HepG2 (cell line): Measurements from ENCODE around the gene SLC2A2. TPM values are rescaled to one million over a fixed set of nuclear protein-coding genes. Genes with fewer than 3 reads are reported as not detected.

ENCODE experiments used
- HDAC1 ChIP-seq: sonication (generic); formaldehyde crosslinking; IDR thresholded peaks from 2 replicates; pipeline ENCODE4 v1.5.1; 2020; ENCODE audit warnings: mild to moderate bottlenecking, missing genetic modification reagents
- HNRNPH1 ChIP-seq: fragments of 200-400 bp; formaldehyde crosslinking; optimal IDR thresholded peaks from 2 replicates; pipeline ENCODE3; 2017; ENCODE audit warnings: mild to moderate bottlenecking, low read depth, low read length
- NCOA2 ChIP-seq: sonication (generic); formaldehyde crosslinking; IDR thresholded peaks from 2 replicates; pipeline ENCODE4 v1.8.0; 2022; ENCODE audit warnings: inconsistent platforms
- RBFOX2 ChIP-seq: fragments of 200-400 bp; formaldehyde crosslinking; IDR thresholded peaks from 2 replicates; pipeline ENCODE4 v1.6.1; 2017; ENCODE audit warnings: low read depth, mild to moderate bottlenecking, low read length
- TBX2 ChIP-seq: sonication (generic); formaldehyde crosslinking; IDR thresholded peaks from 2 replicates; pipeline ENCODE4 v1.5.0; 2020; ENCODE audit warnings: missing genetic modification reagents, mild to moderate bottlenecking, borderline replicate concordance
- ZFP90 ChIP-seq: sonication (generic); formaldehyde crosslinking; IDR thresholded peaks from 2 replicates; pipeline ENCODE4 v1.8.0; 2022; ENCODE audit warnings: missing genetic modification reagents, mild to moderate bottlenecking, inconsistent platforms, borderline replicate concordance
- ZNF10 ChIP-seq: sonication (generic); formaldehyde crosslinking; IDR thresholded peaks from 2 replicates; pipeline ENCODE4 v1.4.0; 2020; ENCODE audit warnings: mild to moderate bottlenecking, low read depth, missing genetic modification reagents, borderline replicate concordance
- ZNF326 ChIP-seq: sonication (generic); formaldehyde crosslinking; IDR thresholded peaks from 2 replicates; pipeline ENCODE4 v1.4.0; 2020; ENCODE audit warnings: missing genetic modification reagents, borderline replicate concordance
- ZNF503 ChIP-seq: sonication (generic); formaldehyde crosslinking; IDR thresholded peaks from 2 replicates; pipeline ENCODE4 v1.4.0; 2020; ENCODE audit warnings: missing genetic modification reagents
- ZNF691 ChIP-seq: sonication (generic); formaldehyde crosslinking; IDR thresholded peaks from 2 replicates; pipeline ENCODE4 v1.4.0; 2020; ENCODE audit warnings: missing genetic modification reagents, low read depth, mild to moderate bottlenecking, borderline replicate concordance
- polyA plus RNA-seq, 8 experiments: library from polyadenylated mRNA; depleted of rRNA in 3 of 8; stranded (reverse) in 7 of 8; unstranded in 1 of 8; fragments of >200 nt; fragmentation: Illumina TruSeq in 4 of 8; extraction: Trizol in 4 of 8; gene quantifications; 2 replicates each; pipeline versions ENCODE4 v1.2.1 to v1.2.3, GENCODE V29; 2011 to 2016; ENCODE audit warnings: low read depth in 4 of 8, missing spikeins in 1 of 8, mixed read lengths in 1 of 8; ENCODE audit not compliant: insufficient read depth in 1 of 8
- total RNA-seq, 5 experiments: library from RNA; depleted of rRNA; stranded (reverse); fragments of >200 nt; fragmentation: Illumina TruSeq; extraction: Trizol; gene quantifications; 2 replicates each; pipeline ENCODE4 v1.2.3, GENCODE V29; 2016; ENCODE audit warnings: low read depth in 1 of 5
- TF ChIP-seq, protein P1 (sequence below): sonication (generic); formaldehyde crosslinking; IDR thresholded peaks from 2 replicates; pipeline ENCODE4 v1.4.0; 2020; ENCODE audit warnings: missing genetic modification reagents, mild to moderate bottlenecking, borderline replicate concordance
- TF ChIP-seq, protein P2 (sequence below): sonication (generic); formaldehyde crosslinking; IDR thresholded peaks from 2 replicates; pipeline ENCODE4 v1.4.0; 2020; ENCODE audit warnings: mild to moderate bottlenecking, missing genetic modification reagents, borderline replicate concordance
- TF ChIP-seq, protein P3 (sequence below): sonication (generic); formaldehyde crosslinking; IDR thresholded peaks from 2 replicates; pipeline ENCODE4 v1.4.0; 2020; ENCODE audit warnings: missing genetic modification reagents, borderline replicate concordance
- TF ChIP-seq, protein P4 (sequence below): sonication (generic); formaldehyde crosslinking; conservative IDR thresholded peaks from 2 replicates; pipeline ENCODE4 v1.8.0; 2022; ENCODE audit warnings: missing genetic modification reagents

SLC2A2 gene
- total and polyA plus RNA-seq, 2 of the 13 experiments (the other 11 are each of a cell fraction or from before 2014, with no cell fraction given), result 19.5 to 23.2 TPM

- peak; percentile 98 for TF ChIP-seq NCOA2
- no peak for TF ChIP-seq ZNF326
- peak; percentile 73 for TF ChIP-seq HDAC1 (CRISPR knock-in tag)
- TF ChIP-seq HNRNPH1, result no peak
- TF ChIP-seq ZNF503 (CRISPR knock-in tag), result peak; percentile 95
- 0 out of 2 replicates have a peak, but pooled peaks have one; percentile 40 for TF ChIP-seq RBFOX2
- TF ChIP-seq ZNF10 (CRISPR knock-in tag), result no peak
- TF ChIP-seq, protein P1, sequence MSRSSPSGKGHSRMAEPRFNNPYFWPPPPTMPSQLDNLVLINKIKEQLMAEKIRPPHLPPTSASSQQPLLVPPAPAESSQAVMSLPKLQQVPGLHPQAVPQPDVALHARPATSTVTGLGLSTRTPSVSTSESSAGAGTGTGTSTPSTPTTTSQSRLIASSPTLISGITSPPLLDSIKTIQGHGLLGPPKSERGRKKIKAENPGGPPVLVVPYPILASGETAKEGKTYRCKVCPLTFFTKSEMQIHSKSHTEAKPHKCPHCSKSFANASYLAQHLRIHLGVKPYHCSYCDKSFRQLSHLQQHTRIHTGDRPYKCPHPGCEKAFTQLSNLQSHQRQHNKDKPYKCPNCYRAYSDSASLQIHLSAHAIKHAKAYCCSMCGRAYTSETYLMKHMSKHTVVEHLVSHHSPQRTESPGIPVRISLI, result peak; percentile 48; the same call in 1 of the 2 replicates
- no peak for TF ChIP-seq ZNF691
- TF ChIP-seq TBX2 (CRISPR knock-in tag), result peak; percentile 90
- TF ChIP-seq, protein P2, sequence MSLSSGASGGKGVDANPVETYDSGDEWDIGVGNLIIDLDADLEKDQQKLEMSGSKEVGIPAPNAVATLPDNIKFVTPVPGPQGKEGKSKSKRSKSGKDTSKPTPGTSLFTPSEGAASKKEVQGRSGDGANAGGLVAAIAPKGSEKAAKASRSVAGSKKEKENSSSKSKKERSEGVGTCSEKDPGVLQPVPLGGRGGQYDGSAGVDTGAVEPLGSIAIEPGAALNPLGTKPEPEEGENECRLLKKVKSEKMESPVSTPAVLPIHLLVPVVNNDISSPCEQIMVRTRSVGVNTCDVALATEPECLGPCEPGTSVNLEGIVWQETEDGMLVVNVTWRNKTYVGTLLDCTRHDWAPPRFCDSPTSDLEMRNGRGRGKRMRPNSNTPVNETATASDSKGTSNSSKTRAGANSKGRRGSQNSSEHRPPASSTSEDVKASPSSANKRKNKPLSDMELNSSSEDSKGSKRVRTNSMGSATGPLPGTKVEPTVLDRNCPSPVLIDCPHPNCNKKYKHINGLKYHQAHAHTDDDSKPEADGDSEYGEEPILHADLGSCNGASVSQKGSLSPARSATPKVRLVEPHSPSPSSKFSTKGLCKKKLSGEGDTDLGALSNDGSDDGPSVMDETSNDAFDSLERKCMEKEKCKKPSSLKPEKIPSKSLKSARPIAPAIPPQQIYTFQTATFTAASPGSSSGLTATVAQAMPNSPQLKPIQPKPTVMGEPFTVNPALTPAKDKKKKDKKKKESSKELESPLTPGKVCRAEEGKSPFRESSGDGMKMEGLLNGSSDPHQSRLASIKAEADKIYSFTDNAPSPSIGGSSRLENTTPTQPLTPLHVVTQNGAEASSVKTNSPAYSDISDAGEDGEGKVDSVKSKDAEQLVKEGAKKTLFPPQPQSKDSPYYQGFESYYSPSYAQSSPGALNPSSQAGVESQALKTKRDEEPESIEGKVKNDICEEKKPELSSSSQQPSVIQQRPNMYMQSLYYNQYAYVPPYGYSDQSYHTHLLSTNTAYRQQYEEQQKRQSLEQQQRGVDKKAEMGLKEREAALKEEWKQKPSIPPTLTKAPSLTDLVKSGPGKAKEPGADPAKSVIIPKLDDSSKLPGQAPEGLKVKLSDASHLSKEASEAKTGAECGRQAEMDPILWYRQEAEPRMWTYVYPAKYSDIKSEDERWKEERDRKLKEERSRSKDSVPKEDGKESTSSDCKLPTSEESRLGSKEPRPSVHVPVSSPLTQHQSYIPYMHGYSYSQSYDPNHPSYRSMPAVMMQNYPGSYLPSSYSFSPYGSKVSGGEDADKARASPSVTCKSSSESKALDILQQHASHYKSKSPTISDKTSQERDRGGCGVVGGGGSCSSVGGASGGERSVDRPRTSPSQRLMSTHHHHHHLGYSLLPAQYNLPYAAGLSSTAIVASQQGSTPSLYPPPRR (CRISPR knock-in tag), result peak; percentile 96
- TF ChIP-seq, protein P3, sequence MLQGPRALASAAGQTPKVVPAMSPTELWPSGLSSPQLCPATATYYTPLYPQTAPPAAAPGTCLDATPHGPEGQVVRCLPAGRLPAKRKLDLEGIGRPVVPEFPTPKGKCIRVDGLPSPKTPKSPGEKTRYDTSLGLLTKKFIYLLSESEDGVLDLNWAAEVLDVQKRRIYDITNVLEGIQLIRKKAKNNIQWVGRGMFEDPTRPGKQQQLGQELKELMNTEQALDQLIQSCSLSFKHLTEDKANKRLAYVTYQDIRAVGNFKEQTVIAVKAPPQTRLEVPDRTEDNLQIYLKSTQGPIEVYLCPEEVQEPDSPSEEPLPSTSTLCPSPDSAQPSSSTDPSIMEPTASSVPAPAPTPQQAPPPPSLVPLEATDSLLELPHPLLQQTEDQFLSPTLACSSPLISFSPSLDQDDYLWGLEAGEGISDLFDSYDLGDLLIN (CRISPR knock-in tag), result no peak
- TF ChIP-seq ZFP90, result no peak
- TF ChIP-seq, protein P4, sequence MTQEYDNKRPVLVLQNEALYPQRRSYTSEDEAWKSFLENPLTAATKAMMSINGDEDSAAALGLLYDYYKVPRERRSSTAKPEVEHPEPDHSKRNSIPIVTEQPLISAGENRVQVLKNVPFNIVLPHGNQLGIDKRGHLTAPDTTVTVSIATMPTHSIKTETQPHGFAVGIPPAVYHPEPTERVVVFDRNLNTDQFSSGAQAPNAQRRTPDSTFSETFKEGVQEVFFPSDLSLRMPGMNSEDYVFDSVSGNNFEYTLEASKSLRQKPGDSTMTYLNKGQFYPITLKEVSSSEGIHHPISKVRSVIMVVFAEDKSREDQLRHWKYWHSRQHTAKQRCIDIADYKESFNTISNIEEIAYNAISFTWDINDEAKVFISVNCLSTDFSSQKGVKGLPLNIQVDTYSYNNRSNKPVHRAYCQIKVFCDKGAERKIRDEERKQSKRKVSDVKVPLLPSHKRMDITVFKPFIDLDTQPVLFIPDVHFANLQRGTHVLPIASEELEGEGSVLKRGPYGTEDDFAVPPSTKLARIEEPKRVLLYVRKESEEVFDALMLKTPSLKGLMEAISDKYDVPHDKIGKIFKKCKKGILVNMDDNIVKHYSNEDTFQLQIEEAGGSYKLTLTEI (CRISPR knock-in tag), result no peak
Observed at GRCh38 chr3:171013822-171014748, 12.4 kb downstream of the SLC2A2 start (continued).
